ENCODE results near the gene SH3RF3. TPM values are rescaled to one million over a fixed set of nuclear protein-coding genes. Genes with fewer than 3 reads are reported as not detected.
A peak's percentile ranks its signal among the peaks of the same experiment; 100 is the strongest.

Gene SH3RF3
- total and polyA plus RNA-seq, 10 of the 15 experiments (the other 5 are each of a cell fraction or from before 2014, with no cell fraction given) = 0.08 to 8.8 (median 2.3) TPM

DNA sequence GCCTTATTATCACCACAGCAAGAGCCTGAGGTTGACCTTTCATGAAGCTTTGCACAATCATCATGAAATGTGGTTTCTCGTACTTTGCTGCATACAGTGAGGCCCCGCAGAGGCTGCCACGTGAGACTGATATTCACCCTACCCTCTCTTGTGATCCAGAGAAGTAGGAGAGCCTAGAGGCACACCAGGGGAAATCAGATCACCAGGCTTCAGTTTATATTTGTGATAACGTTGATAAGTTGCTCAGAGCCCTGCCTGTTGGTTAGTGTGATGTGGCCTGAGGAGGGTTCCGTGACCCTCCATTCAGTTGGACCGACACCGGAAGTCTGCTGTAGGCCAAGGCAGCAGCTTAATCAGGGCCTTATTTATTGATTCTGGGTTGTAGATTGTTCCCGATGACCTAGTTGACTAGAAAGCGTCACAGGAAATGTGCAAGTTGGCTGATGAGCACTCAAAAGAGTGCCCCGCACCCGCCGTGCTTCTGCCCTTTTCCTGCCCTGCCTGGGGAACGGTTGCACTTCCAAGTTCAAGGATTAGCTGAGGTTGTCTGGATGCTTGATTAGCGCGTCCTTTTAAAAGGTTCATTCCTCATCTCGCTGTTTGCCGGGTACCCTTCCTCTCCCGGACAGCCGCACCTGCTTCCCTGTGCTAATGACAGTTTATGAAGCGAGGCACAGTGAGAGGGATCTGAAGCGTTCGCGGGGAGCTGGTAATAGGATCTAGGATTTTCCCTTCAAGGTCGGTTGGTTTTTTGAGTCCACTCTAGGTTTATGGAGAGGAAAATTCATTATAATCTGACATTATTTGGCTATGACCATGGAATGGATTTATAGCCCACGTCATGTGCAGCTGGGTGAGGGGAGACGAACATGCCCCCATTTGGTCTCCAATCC is 146.4 kb downstream of the SH3RF3 start:
- DNase-seq (ENCODE audit: low read depth, low spot score) = no peak
- TF ChIP-seq, protein P1, sequence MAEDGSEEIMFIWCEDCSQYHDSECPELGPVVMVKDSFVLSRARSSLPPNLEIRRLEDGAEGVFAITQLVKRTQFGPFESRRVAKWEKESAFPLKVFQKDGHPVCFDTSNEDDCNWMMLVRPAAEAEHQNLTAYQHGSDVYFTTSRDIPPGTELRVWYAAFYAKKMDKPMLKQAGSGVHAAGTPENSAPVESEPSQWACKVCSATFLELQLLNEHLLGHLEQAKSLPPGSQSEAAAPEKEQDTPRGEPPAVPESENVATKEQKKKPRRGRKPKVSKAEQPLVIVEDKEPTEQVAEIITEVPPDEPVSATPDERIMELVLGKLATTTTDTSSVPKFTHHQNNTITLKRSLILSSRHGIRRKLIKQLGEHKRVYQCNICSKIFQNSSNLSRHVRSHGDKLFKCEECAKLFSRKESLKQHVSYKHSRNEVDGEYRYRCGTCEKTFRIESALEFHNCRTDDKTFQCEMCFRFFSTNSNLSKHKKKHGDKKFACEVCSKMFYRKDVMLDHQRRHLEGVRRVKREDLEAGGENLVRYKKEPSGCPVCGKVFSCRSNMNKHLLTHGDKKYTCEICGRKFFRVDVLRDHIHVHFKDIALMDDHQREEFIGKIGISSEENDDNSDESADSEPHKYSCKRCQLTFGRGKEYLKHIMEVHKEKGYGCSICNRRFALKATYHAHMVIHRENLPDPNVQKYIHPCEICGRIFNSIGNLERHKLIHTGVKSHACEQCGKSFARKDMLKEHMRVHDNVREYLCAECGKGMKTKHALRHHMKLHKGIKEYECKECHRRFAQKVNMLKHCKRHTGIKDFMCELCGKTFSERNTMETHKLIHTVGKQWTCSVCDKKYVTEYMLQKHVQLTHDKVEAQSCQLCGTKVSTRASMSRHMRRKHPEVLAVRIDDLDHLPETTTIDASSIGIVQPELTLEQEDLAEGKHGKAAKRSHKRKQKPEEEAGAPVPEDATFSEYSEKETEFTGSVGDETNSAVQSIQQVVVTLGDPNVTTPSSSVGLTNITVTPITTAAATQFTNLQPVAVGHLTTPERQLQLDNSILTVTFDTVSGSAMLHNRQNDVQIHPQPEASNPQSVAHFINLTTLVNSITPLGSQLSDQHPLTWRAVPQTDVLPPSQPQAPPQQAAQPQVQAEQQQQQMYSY (CRISPR knock-in tag; IDR thresholded peaks at IDR 0.05) = no peak
- TF ChIP-seq RUNX3 (IDR thresholded peaks at IDR 0.05; ENCODE audit: low read length) = peak; percentile 17; the same call in 1 of the 2 replicates
- TF ChIP-seq HDAC2 (IDR thresholded peaks at IDR 0.05) = no peak
- in situ Hi-C loops (cut with MboI) = no loop called here
- no peaks in the 10 kb centered on the region for H3K36me3 ChIP-seq (ENCODE audit: control insufficient read depth in 2 of 2, insufficient read depth in 2 of 2, low read length in 1 of 2)
- no peaks in the 10 kb centered on the region for H3K27me3 ChIP-seq (replicated peaks in 1 of 2; ENCODE audit: control insufficient read depth in 2 of 2, insufficient read depth in 2 of 2, low read length in 1 of 2)
- no peak overlapping the region for H3K4me2 ChIP-seq (ENCODE audit: control insufficient read depth, insufficient read depth)
- ChIA-PET POLR2A (no interaction called here), RAD21 (ENCODE audit: unreplicated experiment) (no interaction called here), CTCF (interaction anchor here (0.7 kb wide), 1 partner anchor 21 kb away, joined by 3 read pairs; no protein-coding TSS in a partner anchor), SMC1A (ENCODE audit: uncharacterized antibody, unreplicated experiment) (interaction anchor here (0.6 to 1.4 kb wide), 4 partner anchors 11 to 106 kb away, joined by 3 to 4 read pairs (median 4); no protein-coding TSS in a partner anchor)
- no peak overlapping the region for H3K27ac ChIP-seq (ENCODE audit: control insufficient read depth, insufficient read depth)
- intact Hi-C loops (cut with micrococcal nuclease; ENCODE audit: unreplicated experiment) = no loop called here
- 54% methylated on average over 26 of the region's 26 CpGs for WGBS (ENCODE audit: insufficient coverage, insufficient replicate concordance, low lambda C conversion rate, missing lambda C conversion rate)
- H3K9me3 ChIP-seq (replicated peaks; ENCODE audit: control insufficient read depth, insufficient read depth, low read length) = no peaks in the 10 kb centered on the region
- no TSS peak for BruUV-seq (replicated peaks)
- FAIRE-seq = no peak
- H3K79me2 ChIP-seq (ENCODE audit: control insufficient read depth, insufficient read depth, low read length) = no peaks in the 10 kb centered on the region
- H4K20me1 ChIP-seq (ENCODE audit: control insufficient read depth, insufficient read depth) = no peaks in the 10 kb centered on the region
- ATAC-seq = no peak
- no peaks in the 10 kb centered on the region for H3K4me1 ChIP-seq (ENCODE audit: control insufficient read depth, insufficient read depth, low read length)
- no peak overlapping the region for H3K9ac ChIP-seq (ENCODE audit: control insufficient read depth, insufficient read depth, low read length)
- no peak overlapping the region for H3K4me3 ChIP-seq
- H2AFZ ChIP-seq (ENCODE audit: control insufficient read depth, low read depth, low read length) = no peak overlapping the region

Measured in GM12878 (cell line).